Vagina (tissue), 2 donors: ENCODE measurements around the gene CASR.

Experiments used
- CTCF ChIP-seq, 3 experiments: fragments of 450-650 bp in 2 of 3; fragments of 200-600 bp in 1 of 3; sonication (generic) in 1 of 3; IDR thresholded peaks; one replicate each; pipeline ENCODE4 v1.5.1; 2017 to 2019; ENCODE audit warnings: antibody characterized with exemption in 3 of 3, mild to moderate bottlenecking in 2 of 3, moderate library complexity in 2 of 3
- POLR2A ChIP-seq, 2 donors: fragments of 450-650 bp; IDR thresholded peaks; one replicate each; pipeline ENCODE4 v1.6.1; 2017; ENCODE audit warnings: antibody characterized with exemption in 2 of 2, mild to moderate bottlenecking in 2 of 2, moderate library complexity in 2 of 2
- POLR2AphosphoS5 ChIP-seq, 2 donors: sonication (generic); formaldehyde crosslinking; IDR thresholded peaks; one replicate each; pipeline ENCODE4 v1.9.0; 2017; ENCODE audit warnings: antibody characterized with exemption in 2 of 2, mild to moderate bottlenecking in 2 of 2, low read depth in 1 of 2; ENCODE audit not compliant: insufficient read depth in 1 of 2

- TF ChIP-seq CTCF (IDR thresholded peaks at IDR 0.05) (no peak), POLR2A (IDR thresholded peaks at IDR 0.05) (no peak), POLR2AphosphoS5 (IDR thresholded peaks at IDR 0.05; ENCODE audit: insufficient read depth in 1 of 2, low read depth in 1 of 2) (no peak)
These were observed at the start of gene CASR for GRCh38 chr3:122183521-122183892.
